OCI-M1 (cell line): Measurements from ENCODE around the gene EIF3F.

Experiments used
- DNase-seq: peaks from one replicate; lab custom pipeline; 2025; lab: John Stamatoyannopoulos, UW

EIF3F gene

DNA sequence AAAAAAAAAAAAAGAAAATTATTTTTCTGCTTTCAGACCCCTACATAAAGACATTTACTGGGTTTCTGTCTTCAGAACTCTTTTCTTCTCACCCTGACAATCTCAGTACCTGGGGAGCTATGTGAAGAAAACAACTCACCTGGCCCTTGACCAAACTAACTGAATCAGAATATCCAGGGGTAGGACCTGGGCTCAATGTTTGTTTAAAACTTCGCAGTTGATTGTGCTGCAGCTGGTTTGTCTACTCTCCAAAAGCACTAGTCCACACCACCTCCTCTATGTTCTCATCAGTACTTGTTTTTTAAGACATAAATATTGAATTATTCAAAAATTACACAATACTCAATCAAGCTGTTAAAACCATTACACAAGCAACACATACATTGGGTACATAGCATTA is 34.8 kb downstream of the EIF3F start:
- no peak for DNase-seq

DNA sequence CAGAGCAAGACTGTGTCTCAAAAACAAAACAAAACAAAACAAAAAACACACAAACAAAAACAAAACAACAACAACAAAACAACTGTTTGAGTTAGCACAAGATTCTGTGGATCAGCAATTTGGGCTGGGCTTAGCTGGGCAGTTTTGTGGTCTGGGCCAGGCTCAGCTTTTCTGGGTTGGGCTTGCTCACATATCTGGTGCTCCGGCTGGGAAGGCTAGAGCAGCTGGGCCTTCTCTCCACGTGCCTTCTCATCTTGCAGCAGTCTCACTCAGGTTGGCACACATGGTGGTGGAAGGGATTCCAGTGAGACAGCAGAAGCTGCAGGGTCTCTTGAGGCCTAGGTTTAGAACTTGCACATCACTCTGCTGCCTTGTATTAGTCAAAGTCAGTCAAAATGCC is 35.7 kb downstream of the EIF3F start:
- no peak for DNase-seq

DNA sequence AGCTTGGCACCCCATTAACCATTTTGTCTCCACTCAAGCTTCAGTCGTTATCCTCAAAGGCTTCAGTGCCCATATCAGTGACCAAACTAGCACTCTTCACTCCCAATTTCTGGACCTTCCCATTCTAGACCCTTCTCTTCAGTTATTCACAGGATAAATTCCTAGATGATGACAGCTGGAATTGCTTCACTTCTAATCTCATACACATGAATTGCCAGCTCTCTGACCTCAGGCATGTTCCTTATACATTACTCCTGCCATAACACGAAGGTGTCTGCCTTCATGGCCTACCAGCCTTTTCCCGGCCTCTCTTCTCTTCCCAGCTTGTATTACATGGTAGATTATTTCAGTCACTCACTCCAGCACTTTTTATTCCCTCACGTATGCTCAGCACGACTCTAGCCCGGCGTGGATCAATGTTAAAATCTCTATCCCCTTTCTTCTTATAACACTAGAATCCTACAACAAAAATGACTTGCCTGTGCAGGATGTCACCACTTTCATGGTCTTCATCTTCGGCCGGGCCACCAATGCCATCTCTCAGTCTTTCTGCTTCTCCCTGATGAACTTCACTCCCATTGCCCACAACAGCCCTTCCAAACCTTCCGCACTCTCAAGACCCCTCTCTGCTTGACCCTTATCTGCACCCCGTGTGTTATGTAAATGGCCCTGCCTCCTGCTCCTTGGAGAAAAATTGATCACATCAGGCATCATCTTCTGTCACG is 36.9 kb downstream of the EIF3F start:
- DNase-seq: no peak

DNA sequence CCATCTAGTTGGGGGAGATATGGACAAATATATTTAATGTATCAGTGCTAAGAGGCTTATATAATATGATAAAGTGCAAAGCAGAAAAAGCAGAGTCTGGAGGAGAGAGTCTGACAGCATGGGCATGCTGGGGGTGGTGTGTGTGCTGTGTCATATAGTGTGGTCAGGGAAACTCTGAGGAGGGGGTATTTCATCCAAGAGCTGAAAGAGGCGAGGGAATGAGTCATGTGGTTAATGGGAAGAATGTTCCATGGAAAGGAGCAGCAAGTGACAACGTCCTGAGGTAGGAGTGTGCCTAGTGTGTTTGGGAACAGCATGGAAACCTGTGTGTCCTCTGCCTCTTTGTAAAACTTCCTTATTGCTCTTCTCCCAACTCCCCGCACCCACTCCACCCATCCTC is 38.0 kb downstream of the EIF3F start:
- DNase-seq: no peak

DNA sequence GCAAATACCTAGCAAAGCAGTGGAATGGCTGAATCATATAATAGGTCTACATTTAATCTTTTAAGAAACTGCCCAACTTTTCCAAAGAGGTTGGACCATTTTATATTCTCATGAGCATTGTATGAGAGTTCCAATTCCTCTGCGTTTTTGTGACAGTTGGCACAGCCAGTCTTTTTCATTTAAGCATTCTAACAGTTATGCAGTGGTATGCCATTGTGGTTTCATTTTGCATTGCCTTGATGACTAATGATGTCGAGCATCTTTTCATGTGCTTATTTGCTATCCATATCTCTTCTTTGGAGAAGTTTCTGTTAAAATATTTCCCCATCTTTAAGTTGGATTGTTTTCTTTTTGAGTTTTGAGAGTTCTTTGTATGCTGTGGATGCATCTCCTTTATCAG is 38.7 kb downstream of the EIF3F start:
- DNase-seq: peak; percentile 6

DNA sequence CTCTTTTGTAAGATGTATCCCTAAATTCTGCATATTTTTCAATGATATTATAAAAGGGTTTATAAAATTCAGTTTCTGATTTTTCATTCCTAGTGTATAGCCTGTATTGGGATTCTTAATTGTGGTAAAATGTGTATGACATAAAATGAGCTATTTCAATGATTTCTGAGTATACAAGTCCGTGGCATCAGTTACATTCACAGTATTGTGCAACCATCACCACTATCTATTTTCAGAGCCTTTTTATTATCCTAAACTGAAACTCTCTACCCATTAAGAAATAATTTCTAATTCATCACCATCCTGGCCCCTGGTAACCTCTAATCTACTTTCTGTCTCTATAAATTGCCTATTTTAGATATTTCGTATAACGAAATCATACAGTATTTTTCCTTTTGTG is 39.8 kb downstream of the EIF3F start:
- no peak for DNase-seq

DNA sequence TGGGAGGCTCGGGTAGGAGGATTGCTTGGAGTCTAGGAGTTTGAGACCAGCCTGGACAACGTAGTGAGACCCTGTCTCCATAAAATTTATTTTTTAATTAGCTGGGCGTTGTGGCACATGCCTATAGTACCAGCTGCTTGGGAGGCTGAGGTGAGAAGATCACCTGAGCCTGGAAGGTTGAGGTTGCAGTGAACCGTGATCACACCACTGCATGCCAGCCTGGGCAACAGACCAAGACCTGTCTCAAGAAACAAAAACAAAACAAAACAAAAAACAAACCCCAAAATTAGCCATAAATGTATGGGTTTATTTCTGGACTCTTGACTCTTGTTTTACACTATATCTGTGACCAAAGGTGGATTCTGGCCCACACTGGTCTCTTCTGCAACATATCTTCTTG is 41.6 kb downstream of the EIF3F start:
- DNase-seq: no peak

DNA sequence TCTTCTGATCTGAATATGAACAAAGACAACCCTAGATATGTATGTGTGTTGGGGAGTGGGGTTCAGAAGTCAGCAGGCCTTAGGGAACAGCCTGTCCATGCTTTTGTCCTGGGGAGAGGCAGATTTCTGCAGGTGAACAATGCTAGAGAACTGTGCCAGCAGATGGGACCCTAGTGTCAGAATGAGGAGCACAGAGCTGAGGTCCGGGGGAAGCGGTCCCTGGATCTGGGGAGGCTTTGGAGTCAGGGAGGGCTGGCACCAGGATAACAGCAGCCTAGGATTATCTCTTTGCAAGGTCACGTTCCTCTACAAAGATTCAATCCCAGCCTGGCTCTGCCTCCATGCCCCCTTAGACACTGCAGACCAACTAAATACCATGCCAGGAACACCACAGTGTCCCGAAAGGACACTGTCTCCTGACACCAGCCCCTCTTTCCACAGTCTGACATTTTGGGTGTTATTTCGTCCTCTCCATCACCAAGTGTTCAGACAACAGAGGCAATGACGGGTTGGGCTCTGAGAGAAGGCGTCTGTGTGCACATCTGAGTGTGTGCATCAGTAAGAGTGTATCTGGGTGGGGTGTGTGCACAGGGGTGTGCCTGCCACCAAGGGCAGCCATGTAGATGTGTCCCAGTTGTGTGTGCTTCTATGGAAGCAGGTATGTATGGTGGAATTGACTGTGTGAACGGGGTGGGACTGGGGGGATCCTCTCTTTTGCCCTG is 43.5 kb downstream of the EIF3F start:
- no peak for DNase-seq

DNA sequence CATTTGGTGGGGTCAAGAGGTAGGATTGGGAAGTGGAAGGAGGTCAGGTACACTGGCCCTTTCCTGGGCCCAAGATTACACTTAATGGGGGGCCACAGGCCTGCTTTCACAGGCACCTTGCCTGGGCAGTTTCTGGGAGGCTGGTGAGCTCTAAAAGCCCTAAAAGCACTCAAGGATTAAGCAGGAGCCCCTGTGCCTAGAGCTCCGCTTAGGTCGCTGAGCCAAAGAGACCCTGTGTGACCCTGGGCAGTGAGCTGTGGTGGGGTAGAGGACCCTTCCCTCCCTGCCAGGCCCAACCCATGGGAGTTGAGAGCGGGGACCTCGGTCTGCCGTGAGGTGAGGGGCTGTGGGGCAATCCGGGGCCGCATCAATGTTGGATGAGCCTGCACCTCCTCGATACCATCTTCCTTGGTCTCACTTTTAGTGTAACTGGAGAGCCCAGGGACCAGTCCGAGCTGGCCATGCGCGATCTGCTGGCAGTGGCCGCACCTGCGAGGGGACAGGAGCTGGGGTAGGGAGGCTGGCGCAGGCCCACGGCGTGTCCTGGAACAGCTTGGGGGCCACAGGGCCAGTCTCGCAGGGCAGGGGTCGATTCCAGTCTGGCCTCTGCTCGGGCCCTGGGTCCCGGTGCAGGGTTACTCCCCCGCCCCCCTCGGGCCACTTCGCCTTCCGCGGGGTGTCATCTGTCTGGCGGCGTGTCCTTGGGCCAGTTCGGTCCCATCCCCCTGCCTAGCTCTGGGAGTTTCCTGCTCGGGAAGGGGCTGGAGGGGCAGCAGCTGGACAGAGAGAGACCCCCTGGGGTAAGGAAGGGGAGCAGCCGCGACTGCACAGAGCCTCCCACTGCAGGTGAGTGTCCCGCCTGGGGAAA is 44.3 kb downstream of the EIF3F start:
- no peak for DNase-seq

DNA sequence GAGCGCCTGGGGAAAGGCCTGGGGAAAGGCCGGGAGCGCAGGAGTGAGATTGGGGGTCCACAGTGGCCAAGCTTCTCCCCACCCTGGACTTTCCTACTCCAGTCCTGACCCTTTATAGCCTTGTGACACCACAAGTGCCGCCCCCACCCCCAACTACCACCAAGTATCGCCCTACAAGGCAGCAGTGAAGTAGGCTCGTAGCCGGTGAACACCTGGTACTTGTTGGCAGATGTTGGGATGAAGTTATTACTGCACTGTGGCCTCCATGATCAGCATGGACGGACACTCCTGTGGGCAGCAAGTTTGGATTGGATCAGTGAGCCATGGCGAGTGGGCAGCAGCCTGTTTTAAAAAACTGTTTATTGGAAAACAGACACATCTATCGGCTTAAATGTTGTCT is 45.0 kb downstream of the EIF3F start:
- DNase-seq: no peak

DNA sequence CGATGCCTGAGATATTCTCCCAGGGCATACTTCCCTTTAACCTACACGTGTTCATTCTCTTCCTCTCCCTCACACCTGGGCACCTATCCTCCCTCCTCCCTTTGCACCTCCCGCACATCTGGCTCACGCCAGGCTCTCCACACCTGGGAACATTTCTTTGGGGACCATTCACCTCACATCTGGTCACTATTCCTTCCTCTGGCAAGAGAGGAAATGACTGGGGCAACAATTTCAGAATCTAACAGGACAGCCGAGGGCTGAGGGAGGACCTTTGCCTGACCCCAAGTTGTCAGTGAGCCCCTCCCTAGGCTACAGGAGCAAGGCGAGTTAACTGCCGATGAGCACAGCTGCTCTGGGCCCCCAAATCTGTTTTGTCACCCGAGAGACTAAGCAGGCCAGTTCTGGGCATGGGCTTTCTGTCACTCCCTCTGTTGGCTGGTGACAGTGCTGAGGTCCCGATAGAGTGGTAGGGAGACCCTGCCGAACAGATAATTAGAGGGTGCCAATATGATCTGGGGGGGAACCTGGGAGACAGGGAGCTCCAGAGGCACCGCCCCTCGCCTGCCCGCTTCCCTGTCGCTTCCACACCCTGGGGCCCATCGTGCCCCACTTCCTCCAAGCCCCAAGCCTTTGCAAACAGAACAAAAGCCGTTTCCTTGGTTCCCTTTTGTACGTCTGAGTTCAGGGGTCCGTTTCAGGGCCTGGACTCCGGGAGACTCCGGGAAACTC is 45.6 kb downstream of the EIF3F start:
- DNase-seq: no peak

DNA sequence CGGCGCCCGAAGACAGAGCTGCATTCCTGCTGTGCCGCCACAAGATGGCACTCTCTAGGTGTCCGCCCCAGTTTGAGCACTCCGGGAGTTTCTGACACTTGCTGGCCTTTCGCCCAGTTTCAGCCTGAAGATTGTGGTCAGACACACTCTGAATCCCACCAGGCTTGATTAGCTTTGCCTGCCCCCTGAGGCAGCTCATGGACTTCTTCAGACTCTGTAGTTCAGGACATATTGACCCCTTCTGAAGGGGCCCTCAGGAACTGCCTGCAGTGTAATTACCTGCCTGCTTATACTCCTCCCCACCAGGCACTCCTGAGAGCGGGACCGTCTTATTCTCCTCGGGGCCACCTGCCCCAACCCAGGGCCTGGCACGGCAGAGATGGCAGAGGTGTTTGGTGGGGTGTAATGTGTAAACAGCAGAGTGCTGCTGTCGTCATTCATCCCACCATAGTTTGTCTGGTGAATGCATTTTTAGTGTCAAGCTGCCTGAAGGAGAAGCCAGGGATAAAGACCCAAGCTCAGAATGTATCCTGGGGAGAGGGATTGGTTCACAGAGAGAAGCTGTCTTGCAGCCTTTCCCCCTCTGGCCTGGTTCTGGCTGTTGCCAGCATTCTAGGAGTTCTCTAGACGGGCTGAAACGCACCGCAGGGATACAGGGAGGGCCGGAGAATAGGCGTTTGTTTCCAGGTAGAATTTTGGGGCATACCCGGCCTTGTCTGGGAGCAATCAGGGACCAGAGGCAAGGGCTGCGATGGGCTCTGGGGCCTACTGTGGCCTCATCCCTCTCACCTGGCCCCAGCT is 46.4 kb downstream of the EIF3F start:
- peak; percentile 79 for DNase-seq

DNA sequence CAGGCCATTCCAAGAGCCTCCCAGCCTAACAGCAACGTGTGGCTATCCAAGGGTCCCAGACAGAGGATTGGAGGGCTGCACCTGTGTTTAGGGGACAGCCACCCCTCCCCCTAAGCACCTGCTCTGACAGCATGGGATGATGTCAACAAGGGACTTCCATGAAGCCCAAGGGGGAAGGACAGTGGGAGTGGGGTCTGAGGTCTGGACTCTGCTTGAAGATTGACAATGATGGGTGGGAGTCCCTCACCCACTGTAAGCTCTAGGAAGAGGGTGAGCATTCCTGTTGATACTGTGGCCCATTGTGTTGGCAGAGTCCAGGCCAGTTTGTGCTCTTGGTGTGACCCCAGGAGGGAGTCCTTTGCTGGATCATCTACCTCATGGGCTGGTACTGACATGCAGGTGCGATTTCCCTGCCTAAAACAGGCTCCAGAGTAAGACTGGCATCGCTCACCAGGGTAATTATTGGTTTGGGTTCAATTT is 47.0 kb downstream of the EIF3F start:
- DNase-seq: no peak

DNA sequence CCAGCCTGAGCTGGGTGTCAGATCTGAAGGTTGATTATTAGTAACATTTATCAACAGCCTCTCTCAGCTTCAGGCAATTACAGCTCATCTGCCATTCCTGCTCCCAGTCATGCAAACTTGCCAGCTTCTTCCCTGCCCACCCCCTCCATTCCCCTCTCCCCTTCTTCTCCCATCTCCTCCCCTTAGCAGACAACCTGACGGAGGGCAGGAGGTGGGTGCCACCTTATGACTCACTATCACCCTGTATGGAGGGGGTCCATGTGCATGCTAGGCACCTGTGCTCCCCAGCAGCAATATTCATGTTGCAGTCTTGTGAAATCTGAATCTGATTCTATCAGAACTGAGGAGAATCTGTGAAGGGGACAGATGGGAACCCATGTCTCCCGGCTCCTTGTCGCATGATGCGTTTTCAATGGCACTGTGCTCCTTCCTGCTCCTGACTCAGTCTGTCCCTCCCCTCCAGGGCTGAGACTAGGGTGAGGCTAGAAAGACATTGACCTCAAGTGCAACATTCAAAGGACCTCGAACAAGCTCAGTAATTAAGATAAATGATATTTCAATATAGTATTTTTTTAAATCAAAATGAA is 47.6 kb downstream of the EIF3F start:
- no peak for DNase-seq

DNA sequence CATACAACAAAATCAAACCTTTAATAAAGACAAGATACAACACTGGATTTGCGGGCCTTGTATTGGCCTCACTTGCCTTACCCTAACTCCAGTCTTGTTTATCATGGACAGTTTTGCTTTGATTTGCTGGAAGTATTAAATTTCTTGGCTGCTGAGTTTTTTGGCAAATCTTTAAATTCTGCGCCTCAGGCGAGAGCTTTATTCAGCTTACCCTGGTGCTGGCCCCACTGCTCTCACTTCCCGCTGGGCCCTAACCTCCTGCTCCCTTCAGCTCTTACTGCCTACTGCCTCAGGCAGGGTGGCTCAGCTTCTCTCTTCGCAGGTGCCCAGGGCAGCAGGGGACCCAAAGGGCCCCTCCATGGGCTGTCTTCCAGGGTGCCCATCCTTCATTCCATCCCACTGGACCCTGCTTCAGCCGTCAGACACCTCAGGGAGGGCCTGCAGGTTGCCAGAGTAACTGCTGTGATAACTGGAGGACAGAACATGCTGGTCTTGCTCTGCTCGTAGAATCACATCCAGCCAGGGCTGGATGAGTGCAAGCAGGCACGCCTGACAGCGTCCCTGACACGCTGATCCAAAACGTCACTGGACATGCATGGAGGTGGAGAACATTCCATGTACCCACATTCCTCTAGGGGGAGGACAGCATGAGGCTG is 48.2 kb downstream of the EIF3F start:
- no peak for DNase-seq

DNA sequence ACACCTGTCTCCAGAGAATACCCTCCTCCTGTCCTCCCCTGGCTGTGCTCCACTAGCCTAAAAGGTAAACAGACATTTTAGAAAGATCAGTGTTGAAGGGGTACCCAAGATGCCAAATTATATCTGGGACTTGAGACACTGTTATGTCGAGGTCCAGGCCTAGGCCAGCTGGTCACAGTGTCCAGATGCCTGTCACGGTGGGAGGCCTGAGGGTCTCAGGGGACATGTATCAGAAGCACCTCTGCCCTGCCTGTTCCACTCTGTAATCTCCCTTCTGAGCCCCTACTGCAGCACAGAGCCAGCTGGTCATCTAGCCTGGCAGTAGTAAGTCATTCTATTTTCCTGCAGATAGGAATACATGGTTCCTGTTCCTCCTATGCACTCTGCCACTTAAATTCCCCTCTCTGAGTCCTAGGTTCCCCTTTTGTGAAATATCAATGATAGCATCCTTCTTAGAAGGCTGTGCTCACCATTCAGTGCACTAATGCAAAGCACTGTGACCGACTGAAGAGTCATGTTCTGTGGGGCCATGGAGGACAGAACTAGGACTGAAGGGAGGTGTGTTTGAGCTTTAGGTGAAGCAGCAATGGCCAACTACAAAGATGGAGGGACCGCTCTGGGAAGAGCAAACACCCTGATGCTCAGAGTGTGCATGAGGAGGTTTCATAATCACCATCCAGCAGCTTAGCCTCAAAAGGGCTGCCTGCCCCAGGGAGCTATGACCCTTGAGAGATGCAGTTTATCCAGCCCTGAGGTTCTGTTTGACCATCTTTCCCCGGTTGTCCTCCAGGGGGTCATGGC is 49.1 kb downstream of the EIF3F start:
- no peak for DNase-seq

DNA sequence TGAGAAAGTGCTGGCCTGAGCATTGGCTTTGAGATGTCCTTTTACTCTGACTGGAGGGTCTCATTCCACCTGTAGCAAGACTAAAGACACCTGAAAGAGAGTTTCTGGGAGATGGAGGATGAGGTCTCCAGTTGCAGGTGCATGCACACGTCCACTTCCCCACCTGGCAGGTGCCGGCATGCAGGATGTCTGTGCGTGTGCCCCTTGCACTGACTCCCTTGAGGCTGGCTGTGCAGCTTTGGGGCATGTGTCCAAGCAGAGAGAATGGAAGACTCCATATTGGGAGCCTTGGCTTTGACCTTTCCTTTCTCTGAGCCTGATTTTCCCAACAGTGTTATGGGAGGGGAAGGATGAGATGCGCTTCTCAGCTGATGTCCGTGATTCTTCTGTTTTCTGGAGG is 49.8 kb downstream of the EIF3F start:
- no peak for DNase-seq

DNA sequence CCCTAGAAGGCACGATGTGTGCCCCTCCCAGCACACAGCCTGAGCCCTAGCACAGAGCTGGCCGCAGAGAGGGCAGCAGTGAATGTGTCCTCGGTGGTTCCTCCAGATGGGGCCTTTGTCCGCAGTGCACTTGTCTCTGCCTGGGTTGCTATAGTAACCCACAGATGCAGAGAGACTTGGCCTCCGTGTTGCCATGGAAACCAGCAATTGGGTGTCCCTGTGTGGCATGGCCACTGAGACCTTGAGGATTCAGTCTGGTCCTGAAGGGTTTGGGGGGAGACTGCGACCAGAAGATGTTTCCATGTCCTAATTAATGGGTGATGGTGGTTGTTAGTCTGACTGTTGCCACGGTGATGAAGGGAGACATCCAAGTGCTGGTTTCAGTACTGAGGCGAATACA is 51.3 kb downstream of the EIF3F start:
- no peak for DNase-seq

DNA sequence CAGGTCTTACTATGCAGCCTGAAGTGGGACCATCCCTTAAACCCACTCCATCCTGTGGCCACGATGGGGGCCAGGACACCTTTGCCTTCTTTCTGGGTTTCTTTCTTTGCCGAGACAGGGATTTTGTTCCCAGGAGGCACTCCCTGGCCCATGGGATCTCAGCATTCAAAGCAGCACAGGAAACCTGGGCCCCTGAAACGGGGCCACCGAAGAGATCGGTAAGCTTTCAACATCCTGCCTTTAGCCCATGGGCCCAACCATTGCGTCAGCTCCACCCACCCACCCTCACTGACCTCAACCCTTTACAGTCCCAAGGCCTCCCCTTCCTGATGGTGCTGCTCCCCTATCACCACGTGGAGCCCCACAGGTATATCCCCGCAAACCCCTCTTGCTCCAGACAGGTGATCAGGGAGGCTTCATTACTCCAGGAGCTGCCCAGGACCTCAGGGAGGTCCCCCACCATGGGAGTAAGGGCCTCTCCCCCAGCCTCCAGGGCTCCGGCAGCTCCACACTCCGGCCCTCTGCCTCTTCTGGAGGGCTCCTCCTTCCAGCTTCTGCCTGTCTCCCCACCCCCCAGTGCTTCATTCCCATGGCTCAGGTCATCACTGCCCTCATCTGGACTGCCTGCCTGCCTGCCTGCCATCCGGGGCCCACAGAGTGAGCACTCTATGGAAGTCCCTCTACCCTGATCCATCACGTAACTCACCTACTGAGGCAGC is 51.8 kb downstream of the EIF3F start:
- DNase-seq: no peak
